CD8-positive, alpha-beta memory T cell (primary cell): ENCODE data around the gene EFNA5. TPM values are rescaled to one million over a fixed set of nuclear protein-coding genes. Genes with fewer than 3 reads are reported as not detected.

Experiments
- CTCF ChIA-PET: fragments of 350-600 bp; sonication (Branson Sonifier 250); formaldehyde crosslinking; loops from one replicate; lab custom pipeline; 2021; ENCODE audit warnings: antibody characterized with exemption; lab: Charles Lee
- POLR2A ChIA-PET: fragments of 350-600 bp; sonication (Branson Sonifier 250); formaldehyde crosslinking; loops from one replicate; lab custom pipeline; 2021; ENCODE audit warnings: antibody characterized with exemption; lab: Charles Lee
- DNase-seq, 5 donors: peaks; one replicate each; pipeline versions ENCODE4 v3.0.0 to v3.0.0-alpha.2; 2020 to 2022; ENCODE audit warnings: mixed read lengths in 1 of 5
- H3K27ac ChIP-seq: one replicate; pipeline ENCODE4 v1.7.0; 2013; ENCODE audit warnings: low read depth, mild to moderate bottlenecking, low read length, moderate library complexity
- H3K27me3 ChIP-seq: 2 replicates; pipeline ENCODE4 v1.7.0; 2013; ENCODE audit warnings: low read length, mild to moderate bottlenecking; ENCODE audit not compliant: insufficient read depth, poor library complexity, severe bottlenecking
- H3K36me3 ChIP-seq: 2 replicates; pipeline ENCODE4 v1.7.0; 2013; ENCODE audit warnings: mild to moderate bottlenecking, low read length, moderate library complexity; ENCODE audit not compliant: insufficient read depth
- H3K4me1 ChIP-seq: 2 replicates; pipeline ENCODE4 v1.7.0; 2013; ENCODE audit warnings: mild to moderate bottlenecking, low read length, moderate library complexity; ENCODE audit not compliant: insufficient read depth
- H3K4me3 ChIP-seq: 2 replicates; pipeline ENCODE4 v1.7.0; 2013; ENCODE audit warnings: mild to moderate bottlenecking, low read length
- H3K9me3 ChIP-seq: 2 replicates; pipeline ENCODE4 v1.7.0; 2013; ENCODE audit warnings: mild to moderate bottlenecking, low read length
- H3K27ac Mint-ChIP-seq, 8 donors: one replicate each; pipeline ENCODE4 v1.8.0; 2020 to 2021; ENCODE audit warnings: mixed read lengths in 8 of 8, mild to moderate bottlenecking in 6 of 8, inconsistent platforms in 3 of 8, moderate library complexity in 3 of 8
- H3K27me3 Mint-ChIP-seq, 2 donors: one replicate each; pipeline ENCODE4 v1.8.0; 2020 to 2021; ENCODE audit warnings: mixed read lengths in 2 of 2, mild to moderate bottlenecking in 1 of 2, moderate library complexity in 1 of 2
- H3K36me3 Mint-ChIP-seq, 3 donors: one replicate each; pipeline ENCODE4 v1.8.0; 2020 to 2021; ENCODE audit warnings: mixed read lengths in 3 of 3, inconsistent platforms in 1 of 3, mild to moderate bottlenecking in 1 of 3
- H3K4me1 Mint-ChIP-seq, 3 donors: one replicate each; pipeline ENCODE4 v1.8.0; 2020 to 2021; ENCODE audit warnings: mixed read lengths in 3 of 3, inconsistent platforms in 1 of 3, mild to moderate bottlenecking in 1 of 3
- H3K4me3 Mint-ChIP-seq, 7 donors: one replicate each; pipeline ENCODE4 v1.8.0; 2020 to 2021; ENCODE audit warnings: mixed read lengths in 7 of 7, mild to moderate bottlenecking in 6 of 7, moderate library complexity in 4 of 7, inconsistent platforms in 2 of 7
- H3K9me3 Mint-ChIP-seq, 5 donors: one replicate each; pipeline ENCODE4 v1.8.0; 2020 to 2022; ENCODE audit warnings: mixed read lengths in 5 of 5, mild to moderate bottlenecking in 3 of 5, moderate library complexity in 2 of 5, inconsistent platforms in 1 of 5
- polyA plus RNA-seq: library from polyadenylated mRNA; unstranded; fragments of 300-500 nt; fragmentation: Illumina TruSeq; gene quantifications from one replicate; pipeline ENCODE4 v1.2.3, GENCODE V29; 2021
- total RNA-seq, 2 experiments: library from RNA; stranded (reverse); gene quantifications; one replicate each; pipeline ENCODE4 v1.2.3, GENCODE V29; 2021

The EFNA5 gene
- total and polyA plus RNA-seq, 3 experiments from 2014 or later = 0.21 TPM; not detected in 2

GRCh38 chr5:107531308-107531707 is 139.4 kb downstream of the EFNA5 start:
- Mint-ChIP-seq H3K27me3 (no peaks in the 10 kb centered on the region), H3K9me3 (no peaks in the 10 kb centered on the region), H3K4me1 (peaks cover 16 to 20% (median 20%) of the 10 kb centered on the region in 3 donors), H3K27ac (no peak overlapping the region), H3K36me3 (no peaks in the 10 kb centered on the region), H3K4me3 (no peak overlapping the region)
- ChIA-PET POLR2A (no interaction called here), CTCF (no interaction called here)
- no peak for DNase-seq
- no peaks in the 10 kb centered on the region for H3K36me3 ChIP-seq
- H3K27me3 ChIP-seq = no peaks in the 10 kb centered on the region
- H3K27ac ChIP-seq = no peak overlapping the region
- no peaks in the 10 kb centered on the region for H3K9me3 ChIP-seq
- H3K4me3 ChIP-seq = no peak overlapping the region
- no peaks in the 10 kb centered on the region for H3K4me1 ChIP-seq

DNA sequence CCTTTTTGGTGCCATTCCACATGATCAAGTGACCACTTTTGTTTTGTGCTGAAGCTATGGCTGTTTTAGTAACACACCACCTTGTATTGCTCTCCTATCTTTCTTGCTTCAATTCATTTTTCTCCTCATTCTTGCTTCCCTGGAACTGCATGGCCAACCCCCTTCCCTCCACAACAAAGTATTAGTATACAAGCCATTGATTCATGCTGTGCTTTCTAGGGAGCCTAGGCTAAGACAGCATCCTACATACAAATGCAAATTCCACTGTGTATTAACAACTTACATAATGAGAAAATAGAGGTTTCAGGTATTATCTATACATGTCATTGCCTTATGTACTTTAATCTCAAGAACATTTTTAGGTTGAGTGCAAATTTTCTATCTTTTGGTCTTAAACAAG is 141.1 kb downstream of the EFNA5 start:
- ChIA-PET POLR2A (no interaction called here), CTCF (no interaction called here)
- Mint-ChIP-seq H3K27me3 (no peaks in the 10 kb centered on the region), H3K4me1 (peaks cover 9 to 13% (median 12%) of the 10 kb centered on the region in 3 donors), H3K4me3 (no peak overlapping the region), H3K9me3 (no peaks in the 10 kb centered on the region), H3K27ac (no peak overlapping the region), H3K36me3 (no peaks in the 10 kb centered on the region)
- no peak for DNase-seq
- Histone ChIP-seq H3K27ac (no peak overlapping the region), H3K9me3 (no peaks in the 10 kb centered on the region), H3K27me3 (no peaks in the 10 kb centered on the region), H3K4me3 (no peak overlapping the region), H3K4me1 (no peaks in the 10 kb centered on the region), H3K36me3 (no peaks in the 10 kb centered on the region)

DNA sequence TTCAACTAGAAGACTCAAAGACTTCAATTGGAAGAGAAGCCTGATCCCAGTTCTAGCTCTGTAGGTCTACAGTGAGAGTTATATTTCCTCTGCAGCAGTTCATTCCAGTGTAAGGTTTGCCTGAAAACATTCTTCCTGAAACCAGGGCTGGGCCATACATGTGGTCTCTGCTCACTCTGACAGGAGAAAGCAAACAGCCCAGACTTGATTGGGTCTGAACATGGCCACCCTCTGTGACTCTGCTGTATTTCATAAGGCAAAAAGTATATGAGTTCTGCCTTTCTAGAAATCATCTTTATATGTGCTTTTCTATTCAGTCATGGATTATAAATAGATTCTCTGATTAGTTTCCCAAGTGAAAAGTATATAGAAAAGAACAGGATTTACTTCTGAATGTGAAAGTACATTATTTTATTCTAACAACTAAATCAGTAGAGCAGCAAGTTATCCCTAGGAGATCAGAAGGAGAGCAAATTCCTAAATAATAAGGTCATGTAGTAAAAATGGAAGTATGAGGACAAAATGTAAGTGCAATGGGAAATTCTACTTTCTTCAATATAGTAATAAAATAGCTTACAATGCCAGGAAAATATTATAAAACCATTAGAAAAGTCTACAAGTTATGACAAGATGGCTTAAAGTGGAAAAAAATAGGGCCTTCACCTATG is 144.3 kb downstream of the EFNA5 start:
- Histone ChIP-seq H3K27ac (no peak overlapping the region), H3K9me3 (no peaks in the 10 kb centered on the region), H3K27me3 (no peaks in the 10 kb centered on the region), H3K36me3 (no peaks in the 10 kb centered on the region), H3K4me3 (no peak overlapping the region), H3K4me1 (no peaks in the 10 kb centered on the region)
- Mint-ChIP-seq H3K36me3 (no peaks in the 10 kb centered on the region), H3K27me3 (no peaks in the 10 kb centered on the region), H3K9me3 (no peaks in the 10 kb centered on the region), H3K4me3 (no peak overlapping the region), H3K27ac (no peak overlapping the region), H3K4me1 (no peaks in the 10 kb centered on the region)
- POLR2A ChIA-PET = no interaction called here
- no peak for DNase-seq
- CTCF ChIA-PET = no interaction called here

DNA sequence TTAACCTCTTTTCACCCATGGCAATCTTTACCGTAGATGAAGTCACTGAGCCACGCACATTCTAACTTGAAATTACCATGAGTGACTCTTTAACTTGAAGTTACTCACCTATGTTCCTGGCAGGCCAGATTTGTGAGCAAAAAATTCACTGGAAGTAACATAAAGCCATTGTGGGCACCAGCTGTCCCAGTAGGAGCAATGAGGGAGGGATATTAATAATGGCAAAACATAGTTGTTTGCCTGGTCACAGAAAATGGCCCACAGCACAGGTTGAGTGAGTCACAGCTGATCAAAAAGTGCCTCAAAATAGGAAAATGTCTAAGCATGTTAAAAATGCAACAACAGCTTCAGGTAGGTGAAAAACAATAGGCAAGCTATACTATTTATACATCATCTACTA is 146.6 kb downstream of the EFNA5 start:
- Mint-ChIP-seq H3K27me3 (no peaks in the 10 kb centered on the region), H3K36me3 (no peaks in the 10 kb centered on the region), H3K27ac (peak overlapping the region in 1 of 8 donors; percentile 38), H3K4me3 (no peak overlapping the region), H3K9me3 (no peaks in the 10 kb centered on the region), H3K4me1 (peaks cover 8 to 11% (median 10%) of the 10 kb centered on the region in 3 donors)
- Histone ChIP-seq H3K27ac (no peak overlapping the region), H3K4me1 (no peaks in the 10 kb centered on the region), H3K4me3 (no peak overlapping the region), H3K9me3 (no peaks in the 10 kb centered on the region), H3K36me3 (no peaks in the 10 kb centered on the region), H3K27me3 (no peaks in the 10 kb centered on the region)
- ChIA-PET CTCF (no interaction called here), POLR2A (no interaction called here)
- DNase-seq = no peak

GRCh38 chr5:107523029-107523680 is 147.6 kb downstream of the EFNA5 start:
- ChIA-PET POLR2A (no interaction called here), CTCF (no interaction called here)
- Histone ChIP-seq H3K36me3 (no peaks in the 10 kb centered on the region), H3K9me3 (no peaks in the 10 kb centered on the region), H3K4me1 (no peaks in the 10 kb centered on the region), H3K27me3 (no peaks in the 10 kb centered on the region), H3K4me3 (no peak overlapping the region), H3K27ac (no peak overlapping the region)
- peak overlapping the region in 1 of 8 donors; percentile 5 for H3K27ac Mint-ChIP-seq
- H3K4me1 Mint-ChIP-seq = peaks cover 8 to 11% (median 10%) of the 10 kb centered on the region in 3 donors
- no peaks in the 10 kb centered on the region for H3K27me3 Mint-ChIP-seq
- DNase-seq = no peak
- H3K36me3 Mint-ChIP-seq = no peaks in the 10 kb centered on the region
- H3K9me3 Mint-ChIP-seq = peaks cover 0 to under 1% (median 0%) of the 10 kb centered on the region in 5 donors
- H3K4me3 Mint-ChIP-seq = no peak overlapping the region

GRCh38 chr5:107522456-107522855 is 148.3 kb downstream of the EFNA5 start:
- no peak overlapping the region for H3K27ac ChIP-seq
- CTCF ChIA-PET = no interaction called here
- POLR2A ChIA-PET = no interaction called here
- no peaks in the 10 kb centered on the region for H3K9me3 ChIP-seq
- H3K4me3 ChIP-seq = no peak overlapping the region
- no peaks in the 10 kb centered on the region for H3K4me1 ChIP-seq
- no peaks in the 10 kb centered on the region for H3K36me3 ChIP-seq
- peaks cover 8 to 11% (median 10%) of the 10 kb centered on the region in 3 donors for H3K4me1 Mint-ChIP-seq
- no peak overlapping the region for H3K27ac Mint-ChIP-seq
- no peaks in the 10 kb centered on the region for H3K27me3 Mint-ChIP-seq
- no peak overlapping the region for H3K4me3 Mint-ChIP-seq
- peaks cover 0 to 1% (median 0%) of the 10 kb centered on the region in 5 donors for H3K9me3 Mint-ChIP-seq
- no peaks in the 10 kb centered on the region for H3K27me3 ChIP-seq
- no peak for DNase-seq
- no peaks in the 10 kb centered on the region for H3K36me3 Mint-ChIP-seq

DNA sequence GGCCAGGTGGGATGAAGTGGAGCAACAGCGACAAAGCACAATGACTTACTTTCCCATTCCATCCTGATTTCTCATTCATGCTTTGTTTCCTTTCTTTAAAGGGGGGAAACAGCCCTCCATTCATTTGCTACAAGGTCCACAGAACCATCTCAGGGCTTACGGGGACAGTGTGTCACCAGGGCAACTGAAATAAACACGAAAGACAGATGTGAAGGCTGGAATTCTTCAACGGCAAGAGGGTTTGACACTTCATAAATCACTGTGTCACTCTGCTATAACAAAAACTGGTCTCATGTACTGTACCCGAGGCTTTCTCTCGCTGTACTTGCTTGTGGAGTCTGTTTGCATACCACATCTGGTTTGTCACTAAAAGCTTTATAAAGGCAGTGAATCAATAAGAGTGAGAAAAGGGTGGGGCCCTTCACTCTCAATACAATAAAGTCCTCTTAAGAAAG is 150.8 kb downstream of the EFNA5 start:
- Histone ChIP-seq H3K4me1 (no peaks in the 10 kb centered on the region), H3K9me3 (no peaks in the 10 kb centered on the region), H3K27me3 (no peaks in the 10 kb centered on the region), H3K36me3 (no peaks in the 10 kb centered on the region), H3K4me3 (no peak overlapping the region), H3K27ac (no peak overlapping the region)
- peaks cover 8 to 11% (median 10%) of the 10 kb centered on the region in 3 donors for H3K4me1 Mint-ChIP-seq
- no peaks in the 10 kb centered on the region for H3K27me3 Mint-ChIP-seq
- H3K27ac Mint-ChIP-seq = peak overlapping the region in 4 of 8 donors; percentile 2 to 42 (median 14)
- peak overlapping the region in 1 of 7 donors; percentile 13 for H3K4me3 Mint-ChIP-seq
- no peaks in the 10 kb centered on the region for H3K36me3 Mint-ChIP-seq
- DNase-seq = peak in 1 of 5 donors; percentile 3
- POLR2A ChIA-PET = interaction anchor here (0.5 kb wide), 1 partner anchor 100 kb away, joined by 3 read pairs; no protein-coding TSS in a partner anchor
- CTCF ChIA-PET = no interaction called here
- H3K9me3 Mint-ChIP-seq = peaks cover 0 to 1% (median 0%) of the 10 kb centered on the region in 5 donors

DNA sequence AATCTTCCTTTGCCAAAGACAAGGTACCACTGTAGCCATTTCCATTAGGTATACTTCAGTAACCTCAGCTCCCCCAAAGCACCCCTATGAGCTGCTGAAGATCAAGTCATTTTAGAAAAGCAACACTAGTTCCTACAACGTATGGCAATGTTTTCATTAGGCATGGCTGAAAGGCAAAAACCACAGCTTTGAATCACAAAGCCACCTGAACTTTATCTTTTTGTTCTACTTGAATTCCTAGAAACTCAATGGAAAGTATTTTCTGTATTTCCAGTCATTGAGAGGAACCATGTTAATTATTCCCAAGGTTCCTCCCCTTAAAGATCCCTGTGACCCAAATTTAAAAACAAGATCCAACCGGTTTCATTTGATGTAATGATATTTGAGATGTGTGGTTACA is 152.1 kb downstream of the EFNA5 start:
- Histone ChIP-seq H3K9me3 (no peaks in the 10 kb centered on the region), H3K4me3 (no peak overlapping the region), H3K36me3 (no peaks in the 10 kb centered on the region), H3K27me3 (no peaks in the 10 kb centered on the region), H3K27ac (no peak overlapping the region), H3K4me1 (no peaks in the 10 kb centered on the region)
- Mint-ChIP-seq H3K27me3 (peaks cover 0 to 1% of the 10 kb centered on the region in 2 donors), H3K36me3 (no peaks in the 10 kb centered on the region), H3K4me3 (no peak overlapping the region), H3K9me3 (peaks cover 0 to 1% (median 0%) of the 10 kb centered on the region in 5 donors), H3K4me1 (peaks cover 8 to 11% (median 10%) of the 10 kb centered on the region in 3 donors), H3K27ac (no peak overlapping the region)
- DNase-seq = no peak
- POLR2A ChIA-PET = no interaction called here
- CTCF ChIA-PET = no interaction called here
